ENCODE data around the gene PRKAR2A. TPM values are rescaled to one million over a fixed set of nuclear protein-coding genes. Genes with fewer than 3 reads are reported as not detected.

The PRKAR2A gene
- total and polyA plus RNA-seq, 9 of the 15 experiments (the other 6 are each of a cell fraction or from before 2014, with no cell fraction given) = 15.9 to 84.5 (median 37.6) TPM

DNA sequence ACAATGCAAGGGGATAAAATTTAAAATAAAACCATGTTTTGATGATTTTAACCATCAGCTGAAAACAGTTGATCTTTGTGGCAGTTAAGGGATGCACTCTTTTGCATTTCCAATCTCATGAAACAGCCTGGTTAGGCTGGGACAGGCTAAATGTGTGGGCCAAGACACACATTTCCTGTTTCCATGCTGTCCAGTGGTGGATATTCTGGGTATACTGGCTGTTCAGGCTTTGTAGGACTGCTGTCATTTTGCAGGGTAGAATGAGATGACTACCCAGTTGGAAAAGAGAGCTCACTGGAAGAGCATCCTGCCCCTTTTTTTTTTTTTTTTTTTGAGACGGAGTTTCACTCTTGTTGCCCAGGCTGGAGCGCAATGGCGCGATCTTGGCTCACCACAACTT is 88.6 kb downstream of the PRKAR2A start:
- H3K9ac ChIP-seq (ENCODE audit: insufficient read depth in 1 of 2, low read depth in 2 of 2, low read length in 2 of 2) = no peak overlapping the region
- ATAC-seq (no peak), FAIRE-seq (no peak), DNase-seq (ENCODE audit: extremely low read depth in 1 of 4, low spot score in 3 of 4) (no peak)
- no TSS peak for BruUV-seq (replicated peaks)
- no peaks in the 10 kb centered on the region for H3K27me3 ChIP-seq (ENCODE audit: control insufficient read depth in 2 of 2, insufficient read depth in 2 of 2, low read length in 2 of 2)
- H3K9me1 ChIP-seq (ENCODE audit: control insufficient read depth, insufficient read depth, low read length) = no peaks in the 10 kb centered on the region
- no peak overlapping the region for H3K27ac ChIP-seq (ENCODE audit: extremely low read depth, low read depth, low read length)
- peaks cover 29% of the 10 kb centered on the region; the same call in 1 of the 3 replicates for H3K36me3 ChIP-seq (ENCODE audit: control insufficient read depth, insufficient read depth, low read length)
- intact Hi-C loops (cut with micrococcal nuclease) = no loop called here
- no peaks in the 10 kb centered on the region for H4K20me1 ChIP-seq (replicated peaks; ENCODE audit: control insufficient read depth, insufficient read depth, low read length)
- no peak overlapping the region for H2AFZ ChIP-seq (ENCODE audit: low read depth, low read length)
- H3K9me3 ChIP-seq (replicated peaks; ENCODE audit: control insufficient read depth, insufficient read depth, low read depth, low read length) = no peaks in the 10 kb centered on the region
- H3K4me2 ChIP-seq (ENCODE audit: insufficient read depth, low read length) = no peak overlapping the region
- no peaks in the 10 kb centered on the region; a peak in 1 of 5 replicates for H3K4me1 ChIP-seq (replicated peaks in 1 of 2; ENCODE audit: control insufficient read depth in 2 of 2, insufficient read depth in 2 of 2, low read length in 2 of 2)
- no peak for TF ChIP-seq GABPA (tag; conservative IDR thresholded peaks at IDR 0.05; ENCODE audit: low read depth)
- TF ChIP-seq ADNP (tag; IDR thresholded peaks at IDR 0.05) = no peak
- TF ChIP-seq ZNF146 (CRISPR knock-in tag; IDR thresholded peaks at IDR 0.05; ENCODE audit: unreplicated experiment) = no peak
- TF ChIP-seq ZNF143 (CRISPR knock-in tag; IDR thresholded peaks at IDR 0.05) = no peak
- no peak for TF ChIP-seq ZC3H11A (IDR thresholded peaks at IDR 0.05; ENCODE audit: low read depth, low read length)
- no peak for TF ChIP-seq POLR2AphosphoS5 (IDR thresholded peaks at IDR 0.05; ENCODE audit: control insufficient read depth, insufficient read depth, low read depth, low read length)
- no peak for TF ChIP-seq ZNF282 (CRISPR knock-in tag; IDR thresholded peaks at IDR 0.05)
- no peak for TF ChIP-seq ZNF695 (CRISPR knock-in tag; IDR thresholded peaks at IDR 0.05)
- TF ChIP-seq SIN3B (IDR thresholded peaks at IDR 0.05; ENCODE audit: low read depth) = no peak
- TF ChIP-seq PYGO2 (tag; IDR thresholded peaks at IDR 0.05) = no peak
- no peak for TF ChIP-seq TRIM24 (IDR thresholded peaks at IDR 0.05)
- TF ChIP-seq, protein P1, sequence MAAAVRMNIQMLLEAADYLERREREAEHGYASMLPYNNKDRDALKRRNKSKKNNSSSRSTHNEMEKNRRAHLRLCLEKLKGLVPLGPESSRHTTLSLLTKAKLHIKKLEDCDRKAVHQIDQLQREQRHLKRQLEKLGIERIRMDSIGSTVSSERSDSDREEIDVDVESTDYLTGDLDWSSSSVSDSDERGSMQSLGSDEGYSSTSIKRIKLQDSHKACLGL (CRISPR knock-in tag; IDR thresholded peaks at IDR 0.05; ENCODE audit: borderline replicate concordance, poor library complexity, severe bottlenecking) = no peak
- no peak for TF ChIP-seq HMG20A (CRISPR knock-in tag; conservative IDR thresholded peaks at IDR 0.05)
- TF ChIP-seq, protein P2, sequence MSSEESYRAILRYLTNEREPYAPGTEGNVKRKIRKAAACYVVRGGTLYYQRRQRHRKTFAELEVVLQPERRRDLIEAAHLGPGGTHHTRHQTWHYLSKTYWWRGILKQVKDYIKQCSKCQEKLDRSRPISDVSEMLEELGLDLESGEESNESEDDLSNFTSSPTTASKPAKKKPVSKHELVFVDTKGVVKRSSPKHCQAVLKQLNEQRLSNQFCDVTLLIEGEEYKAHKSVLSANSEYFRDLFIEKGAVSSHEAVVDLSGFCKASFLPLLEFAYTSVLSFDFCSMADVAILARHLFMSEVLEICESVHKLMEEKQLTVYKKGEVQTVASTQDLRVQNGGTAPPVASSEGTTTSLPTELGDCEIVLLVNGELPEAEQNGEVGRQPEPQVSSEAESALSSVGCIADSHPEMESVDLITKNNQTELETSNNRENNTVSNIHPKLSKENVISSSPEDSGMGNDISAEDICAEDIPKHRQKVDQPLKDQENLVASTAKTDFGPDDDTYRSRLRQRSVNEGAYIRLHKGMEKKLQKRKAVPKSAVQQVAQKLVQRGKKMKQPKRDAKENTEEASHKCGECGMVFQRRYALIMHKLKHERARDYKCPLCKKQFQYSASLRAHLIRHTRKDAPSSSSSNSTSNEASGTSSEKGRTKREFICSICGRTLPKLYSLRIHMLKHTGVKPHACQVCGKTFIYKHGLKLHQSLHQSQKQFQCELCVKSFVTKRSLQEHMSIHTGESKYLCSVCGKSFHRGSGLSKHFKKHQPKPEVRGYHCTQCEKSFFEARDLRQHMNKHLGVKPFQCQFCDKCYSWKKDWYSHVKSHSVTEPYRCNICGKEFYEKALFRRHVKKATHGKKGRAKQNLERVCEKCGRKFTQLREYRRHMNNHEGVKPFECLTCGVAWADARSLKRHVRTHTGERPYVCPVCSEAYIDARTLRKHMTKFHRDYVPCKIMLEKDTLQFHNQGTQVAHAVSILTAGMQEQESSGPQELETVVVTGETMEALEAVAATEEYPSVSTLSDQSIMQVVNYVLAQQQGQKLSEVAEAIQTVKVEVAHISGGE (CRISPR knock-in tag; IDR thresholded peaks at IDR 0.05) = no peak
- TF ChIP-seq KLF1 (tag; IDR thresholded peaks at IDR 0.05) = no peak
- in situ Hi-C loops (cut with MboI) = no loop called here
- no CpG with 5 or more reads among the region's 4 CpGs for WGBS (ENCODE audit: insufficient coverage, low coverage, missing lambda C conversion rate)
- H3K79me2 ChIP-seq (ENCODE audit: control insufficient read depth, insufficient read depth, low read length) = no peaks in the 10 kb centered on the region
- CTCF ChIA-PET (ENCODE audit: low intra/inter-chr PET ratio) = no interaction called here
- H3K4me3 ChIP-seq = no peak overlapping the region
- POLR2A ChIA-PET = interaction anchor here (0.5 to 1.6 kb wide), 2 partner anchors 11 to 179 kb away, joined by 3 to 5 read pairs; no protein-coding TSS in a partner anchor

Data from K562 (cell line).